ENCODE measurements around the gene ZC3H10.

ZC3H10 gene

DNA sequence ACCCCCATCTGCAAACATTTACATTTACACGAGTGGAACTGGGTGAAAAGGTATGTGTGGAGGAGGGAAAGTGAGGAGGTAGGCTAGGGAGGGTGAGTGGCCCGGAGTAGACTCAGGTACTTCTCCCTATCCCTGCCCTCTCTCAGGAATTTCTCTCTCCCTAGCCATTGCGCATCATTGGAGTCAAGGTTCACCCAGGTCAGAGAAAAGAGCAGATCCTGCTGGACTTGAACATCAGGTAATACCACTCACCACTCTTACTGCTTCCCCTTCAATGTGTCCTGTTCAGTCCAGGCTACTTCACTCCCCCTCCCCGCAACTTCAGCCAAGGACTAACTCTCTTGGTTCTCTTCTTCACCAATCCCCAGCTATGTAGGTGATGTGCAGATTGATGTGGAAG, 12.8 kb downstream of the ZC3H10 start:
- no peak for TF ChIP-seq EZH2phosphoT487 (conservative IDR thresholded peaks at IDR 0.05; ENCODE audit: low read length)
- TF ChIP-seq, protein P1, sequence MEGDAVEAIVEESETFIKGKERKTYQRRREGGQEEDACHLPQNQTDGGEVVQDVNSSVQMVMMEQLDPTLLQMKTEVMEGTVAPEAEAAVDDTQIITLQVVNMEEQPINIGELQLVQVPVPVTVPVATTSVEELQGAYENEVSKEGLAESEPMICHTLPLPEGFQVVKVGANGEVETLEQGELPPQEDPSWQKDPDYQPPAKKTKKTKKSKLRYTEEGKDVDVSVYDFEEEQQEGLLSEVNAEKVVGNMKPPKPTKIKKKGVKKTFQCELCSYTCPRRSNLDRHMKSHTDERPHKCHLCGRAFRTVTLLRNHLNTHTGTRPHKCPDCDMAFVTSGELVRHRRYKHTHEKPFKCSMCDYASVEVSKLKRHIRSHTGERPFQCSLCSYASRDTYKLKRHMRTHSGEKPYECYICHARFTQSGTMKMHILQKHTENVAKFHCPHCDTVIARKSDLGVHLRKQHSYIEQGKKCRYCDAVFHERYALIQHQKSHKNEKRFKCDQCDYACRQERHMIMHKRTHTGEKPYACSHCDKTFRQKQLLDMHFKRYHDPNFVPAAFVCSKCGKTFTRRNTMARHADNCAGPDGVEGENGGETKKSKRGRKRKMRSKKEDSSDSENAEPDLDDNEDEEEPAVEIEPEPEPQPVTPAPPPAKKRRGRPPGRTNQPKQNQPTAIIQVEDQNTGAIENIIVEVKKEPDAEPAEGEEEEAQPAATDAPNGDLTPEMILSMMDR (IDR thresholded peaks at IDR 0.05; ENCODE audit: insufficient read depth, low read length, poor library complexity, severe bottlenecking) = no peak
- peaks cover 14% of the 10 kb centered on the region for H3F3A ChIP-seq (ENCODE audit: insufficient read depth)
- no peak overlapping the region for H3K4me3 ChIP-seq (ENCODE audit: insufficient read depth, low read length, poor library complexity, severe bottlenecking)
- H3K36me3 ChIP-seq (ENCODE audit: low read length) = no peaks in the 10 kb centered on the region
- H4K20me1 ChIP-seq (ENCODE audit: low read depth, low read length) = no peaks in the 10 kb centered on the region
- no peak overlapping the region for H3K27ac ChIP-seq (ENCODE audit: low read depth, low read length)
- no peak overlapping the region for H3K9ac ChIP-seq (ENCODE audit: low read length)
- no peaks in the 10 kb centered on the region for H3K9me2 ChIP-seq (replicated peaks; ENCODE audit: insufficient read depth, low read length)
- no peak overlapping the region for H2AFZ ChIP-seq (ENCODE audit: low read depth, low read length, severe bottlenecking)
- H3K4me2 ChIP-seq (ENCODE audit: low read depth, low read length, poor library complexity, severe bottlenecking) = no peak overlapping the region
- no peaks in the 10 kb centered on the region for H3K27me3 ChIP-seq (ENCODE audit: low read length)
- H3K79me2 ChIP-seq (ENCODE audit: insufficient read depth, low read length) = peaks cover 15% of the 10 kb centered on the region; the same call in 1 of the 2 replicates
- no peaks in the 10 kb centered on the region for H3K9me3 ChIP-seq (ENCODE audit: insufficient read depth, low read length)

DNA sequence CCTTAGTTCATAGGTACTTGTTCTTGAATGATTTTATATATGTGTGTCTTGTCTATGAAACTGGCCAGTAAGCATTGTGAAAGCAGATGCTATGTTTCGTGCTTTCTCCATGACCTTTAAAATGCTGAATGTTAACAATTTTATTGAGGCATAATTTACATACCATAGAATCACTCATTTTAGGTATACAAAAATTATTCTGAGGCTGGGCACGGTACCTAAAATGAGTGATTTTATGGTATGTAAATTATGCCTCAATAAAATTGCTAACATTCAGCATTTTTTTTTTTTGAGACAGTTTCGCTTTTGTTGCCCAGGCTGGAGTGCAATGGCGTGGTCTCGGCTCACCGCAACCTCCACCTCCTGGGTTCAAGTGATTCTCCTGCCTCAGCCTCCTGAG, 16.8 kb downstream of the ZC3H10 start:
- H3K36me3 ChIP-seq (ENCODE audit: low read length) = no peaks in the 10 kb centered on the region
- H3K9me2 ChIP-seq (replicated peaks; ENCODE audit: insufficient read depth, low read length) = no peaks in the 10 kb centered on the region

GRCh38 chr12:56137853-56138571, 19.9 kb downstream of the ZC3H10 start:
- no peaks in the 10 kb centered on the region for H3K79me2 ChIP-seq (ENCODE audit: insufficient read depth, low read length)
- no peaks in the 10 kb centered on the region for H3K27me3 ChIP-seq (ENCODE audit: low read length)
- H3K9me2 ChIP-seq (replicated peaks; ENCODE audit: insufficient read depth, low read length) = no peaks in the 10 kb centered on the region
- H4K20me1 ChIP-seq (ENCODE audit: low read depth, low read length) = no peaks in the 10 kb centered on the region
- H2AFZ ChIP-seq (ENCODE audit: low read depth, low read length, severe bottlenecking) = no peak overlapping the region
- no peak overlapping the region for H3K4me2 ChIP-seq (ENCODE audit: low read depth, low read length, poor library complexity, severe bottlenecking)
- no peak overlapping the region for H3K9ac ChIP-seq (ENCODE audit: low read length)
- peaks cover 3% of the 10 kb centered on the region; the same call in 1 of the 2 replicates for H3K36me3 ChIP-seq (ENCODE audit: low read length)
- no peaks in the 10 kb centered on the region for H3K9me3 ChIP-seq (ENCODE audit: insufficient read depth, low read length)
- H3K4me3 ChIP-seq (ENCODE audit: insufficient read depth, low read length, poor library complexity, severe bottlenecking) = no peak overlapping the region
- no peaks in the 10 kb centered on the region for H3F3A ChIP-seq (ENCODE audit: insufficient read depth)
- H3K27ac ChIP-seq (ENCODE audit: low read depth, low read length) = no peak overlapping the region
- TF ChIP-seq EZH2phosphoT487 (conservative IDR thresholded peaks at IDR 0.05; ENCODE audit: low read length) = no peak
- TF ChIP-seq, protein P1 (IDR thresholded peaks at IDR 0.05; ENCODE audit: insufficient read depth, low read length, poor library complexity, severe bottlenecking) = no peak

More for the DNA sequence above, 16.8 kb downstream of the ZC3H10 start:
- Histone ChIP-seq H3K9ac (ENCODE audit: low read length) (no peak overlapping the region), H3K27ac (ENCODE audit: low read depth, low read length) (no peak overlapping the region), H3K4me3 (ENCODE audit: insufficient read depth, low read length, poor library complexity, severe bottlenecking) (no peak overlapping the region), H2AFZ (ENCODE audit: low read depth, low read length, severe bottlenecking) (no peak overlapping the region), H4K20me1 (ENCODE audit: low read depth, low read length) (no peaks in the 10 kb centered on the region), H3K4me2 (ENCODE audit: low read depth, low read length, poor library complexity, severe bottlenecking) (no peak overlapping the region), H3K9me3 (ENCODE audit: insufficient read depth, low read length) (no peaks in the 10 kb centered on the region), H3K27me3 (ENCODE audit: low read length) (no peaks in the 10 kb centered on the region), H3F3A (ENCODE audit: insufficient read depth) (no peaks in the 10 kb centered on the region), H3K79me2 (ENCODE audit: insufficient read depth, low read length) (no peaks in the 10 kb centered on the region)
- TF ChIP-seq EZH2phosphoT487 (conservative IDR thresholded peaks at IDR 0.05; ENCODE audit: low read length) = no peak
- TF ChIP-seq, protein P1 (IDR thresholded peaks at IDR 0.05; ENCODE audit: insufficient read depth, low read length, poor library complexity, severe bottlenecking) = no peak
